HEK293 (cell line): ENCODE measurements around the gene RPS6KA5.

Source experiments
- CTCF ChIP-seq: fragments of 450-650 bp; formaldehyde crosslinking; IDR thresholded peaks from 2 replicates; pipeline ENCODE4 v1.5.1; 2016; ENCODE audit warnings: missing biosample characterization, missing genetic modification characterization
- MEIS1 ChIP-seq: sonication (generic); formaldehyde crosslinking; IDR thresholded peaks from 2 replicates; pipeline ENCODE4 v1.8.1; 2022; ENCODE audit warnings: missing genetic modification reagents, mild to moderate bottlenecking, borderline replicate concordance
- REST ChIP-seq: fragments of 450-650 bp; formaldehyde crosslinking; IDR thresholded peaks from 2 replicates; pipeline ENCODE4 v1.5.1; 2016; ENCODE audit warnings: missing biosample characterization, missing genetic modification characterization
- ZNF133 ChIP-seq: fragments of 450-650 bp; formaldehyde crosslinking; IDR thresholded peaks from 2 replicates; pipeline ENCODE4 v1.5.1; 2016; ENCODE audit warnings: missing biosample characterization, missing genetic modification characterization
- ZNF292 ChIP-seq: fragments of 450-650 bp; formaldehyde crosslinking; IDR thresholded peaks from 2 replicates; pipeline ENCODE4 v1.5.1; 2016; ENCODE audit warnings: low read depth, missing biosample characterization, missing genetic modification characterization, borderline replicate concordance
- ZNF416 ChIP-seq: fragments of 450-650 bp; formaldehyde crosslinking; IDR thresholded peaks from 2 replicates; pipeline ENCODE4 v1.5.1; 2016; ENCODE audit warnings: missing biosample characterization, missing genetic modification characterization

- TF ChIP-seq ZNF133 (tag by site-specific recombination) (no peak), MEIS1 (CRISPR knock-in tag) (no peak), REST (tag by site-specific recombination) (no peak), CTCF (tag by site-specific recombination) (no peak), ZNF416 (tag by site-specific recombination) (no peak), ZNF292 (tag by site-specific recombination) (no peak)
Observed at GRCh38 chr14:91032248-91032647, 28.2 kb downstream of the RPS6KA5 start.
